Subcutaneous abdominal adipose tissue (tissue), 5 donors: Measurements from ENCODE around the gene DAAM1.

Experiments used
- H3K27ac ChIP-seq: one replicate; pipeline ENCODE4 v1.7.0; 2013; ENCODE audit warnings: low read depth, mild to moderate bottlenecking, inconsistent platforms, low read length, moderate library complexity
- H3K27me3 ChIP-seq, 5 donors: one replicate each; pipeline ENCODE4 v1.7.0; 2013; ENCODE audit warnings: low read length in 5 of 5, inconsistent platforms in 1 of 5; ENCODE audit not compliant: control insufficient read depth in 5 of 5, insufficient read depth in 4 of 5
- H3K36me3 ChIP-seq, 5 donors: one replicate each; pipeline ENCODE4 v1.7.0; 2013; ENCODE audit warnings: low read length in 5 of 5; ENCODE audit not compliant: control insufficient read depth in 5 of 5, insufficient read depth in 5 of 5
- H3K4me1 ChIP-seq, 5 donors: one replicate each; pipeline ENCODE4 v1.7.0; 2013; ENCODE audit warnings: low read length in 5 of 5, mild to moderate bottlenecking in 3 of 5, moderate library complexity in 1 of 5; ENCODE audit not compliant: control insufficient read depth in 5 of 5, insufficient read depth in 5 of 5
- H3K4me3 ChIP-seq, 5 donors: one replicate each; pipeline ENCODE4 v1.7.0; 2013; ENCODE audit warnings: low read length in 5 of 5, low read depth in 1 of 5
- H3K9ac ChIP-seq, 5 donors: one replicate each; pipeline ENCODE4 v1.7.0; 2013; ENCODE audit warnings: low read length in 5 of 5, mild to moderate bottlenecking in 4 of 5, moderate library complexity in 3 of 5
- H3K9me3 ChIP-seq, 5 donors: one replicate each; pipeline ENCODE4 v1.7.0; 2013; ENCODE audit warnings: low read length in 5 of 5; ENCODE audit not compliant: control insufficient read depth in 5 of 5
- donor health status: healthy.
- donor health status: healthy.
- donor health status: healthy.
- donor health status: healthy.
- donor health status: healthy.

DAAM1 gene

GRCh38 chr14:59371771-59372170 is 183.3 kb downstream of the DAAM1 start:
- no peak overlapping the region for H3K4me3 ChIP-seq
- no peaks in the 10 kb centered on the region for H3K9me3 ChIP-seq
- H3K36me3 ChIP-seq: peaks cover 13 to 23% (median 19%) of the 10 kb centered on the region in 5 donors
- H3K4me1 ChIP-seq: peaks cover 0 to 15% (median 12%) of the 10 kb centered on the region in 5 donors
- H3K27ac ChIP-seq: peak overlapping the region; percentile 45
- no peaks in the 10 kb centered on the region for H3K27me3 ChIP-seq
- no peak overlapping the region for H3K9ac ChIP-seq

DNA sequence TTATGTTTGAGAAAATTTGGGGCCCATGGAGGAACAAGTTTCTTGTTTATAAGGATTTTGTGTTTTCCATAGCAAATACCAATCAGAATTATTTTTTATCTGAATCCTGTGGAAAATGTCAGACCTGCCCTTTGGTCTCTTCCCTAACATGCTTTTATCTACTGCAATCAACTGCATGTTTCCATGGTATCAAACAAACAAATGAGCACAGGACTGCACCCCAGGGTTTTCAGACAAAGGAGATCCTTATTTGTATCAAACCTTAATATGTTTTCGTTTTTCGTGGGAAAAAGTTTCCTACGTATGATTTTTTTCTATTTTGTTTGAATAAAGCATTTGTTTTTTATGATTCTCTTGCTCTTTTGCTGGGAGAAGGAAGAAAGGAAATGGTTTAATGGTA is 185.6 kb downstream of the DAAM1 start:
- H3K36me3 ChIP-seq: peaks cover 0 to 5% (median 1%) of the 10 kb centered on the region in 5 donors
- no peak overlapping the region for H3K9ac ChIP-seq
- H3K4me3 ChIP-seq: no peak overlapping the region
- H3K4me1 ChIP-seq: peaks cover 0 to 15% (median 12%) of the 10 kb centered on the region in 5 donors
- no peaks in the 10 kb centered on the region for H3K27me3 ChIP-seq
- no peak overlapping the region for H3K27ac ChIP-seq
- H3K9me3 ChIP-seq: no peaks in the 10 kb centered on the region

DNA sequence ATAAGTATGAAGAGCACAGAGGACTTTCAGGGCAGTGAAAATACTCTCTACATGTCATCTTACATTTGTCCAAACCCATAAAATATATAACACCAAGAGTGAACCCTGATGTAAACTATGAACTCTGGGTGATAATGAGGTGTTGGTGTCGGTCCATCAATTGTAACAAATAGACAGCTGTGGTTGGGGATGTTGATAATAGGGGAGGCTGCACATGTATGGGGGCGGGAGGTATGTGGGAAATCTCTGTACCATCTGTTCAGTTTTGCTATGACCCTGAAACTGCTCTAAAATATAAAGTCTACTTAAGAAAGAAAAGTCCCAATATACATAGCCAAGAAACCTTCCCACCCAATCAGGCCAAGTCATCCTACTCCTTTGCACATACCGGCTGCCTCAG is 188.2 kb downstream of the DAAM1 start:
- no peaks in the 10 kb centered on the region for H3K9me3 ChIP-seq
- H3K4me3 ChIP-seq: no peak overlapping the region
- H3K36me3 ChIP-seq: no peaks in the 10 kb centered on the region
- H3K27ac ChIP-seq: no peak overlapping the region
- H3K9ac ChIP-seq: no peak overlapping the region
- no peaks in the 10 kb centered on the region for H3K27me3 ChIP-seq
- peaks cover 0 to 14% (median 10%) of the 10 kb centered on the region in 5 donors for H3K4me1 ChIP-seq

DNA sequence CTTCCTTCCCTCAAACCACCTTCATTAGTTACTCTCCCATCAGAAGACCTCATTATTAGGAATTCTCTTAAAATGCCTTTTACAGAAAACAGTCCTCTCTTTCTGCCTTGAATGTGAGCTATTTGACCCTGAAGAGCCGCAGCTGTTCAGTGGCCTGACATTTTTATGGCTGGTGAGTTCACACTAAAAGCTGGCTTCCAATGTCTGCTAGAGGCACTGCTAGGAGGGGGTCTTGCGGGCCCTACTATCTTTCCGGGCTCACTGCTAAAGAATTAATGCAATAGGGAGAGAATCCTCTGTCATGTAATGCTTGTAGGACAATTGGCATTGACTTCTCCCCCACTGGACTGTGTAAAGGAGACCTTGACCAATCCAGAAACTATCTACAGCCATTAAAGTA is 189.0 kb downstream of the DAAM1 start:
- no peaks in the 10 kb centered on the region for H3K36me3 ChIP-seq
- no peak overlapping the region for H3K9ac ChIP-seq
- H3K4me1 ChIP-seq: peaks cover 0 to 8% (median 5%) of the 10 kb centered on the region in 5 donors
- no peaks in the 10 kb centered on the region for H3K9me3 ChIP-seq
- H3K27me3 ChIP-seq: no peaks in the 10 kb centered on the region
- H3K4me3 ChIP-seq: no peak overlapping the region
- no peak overlapping the region for H3K27ac ChIP-seq

DNA sequence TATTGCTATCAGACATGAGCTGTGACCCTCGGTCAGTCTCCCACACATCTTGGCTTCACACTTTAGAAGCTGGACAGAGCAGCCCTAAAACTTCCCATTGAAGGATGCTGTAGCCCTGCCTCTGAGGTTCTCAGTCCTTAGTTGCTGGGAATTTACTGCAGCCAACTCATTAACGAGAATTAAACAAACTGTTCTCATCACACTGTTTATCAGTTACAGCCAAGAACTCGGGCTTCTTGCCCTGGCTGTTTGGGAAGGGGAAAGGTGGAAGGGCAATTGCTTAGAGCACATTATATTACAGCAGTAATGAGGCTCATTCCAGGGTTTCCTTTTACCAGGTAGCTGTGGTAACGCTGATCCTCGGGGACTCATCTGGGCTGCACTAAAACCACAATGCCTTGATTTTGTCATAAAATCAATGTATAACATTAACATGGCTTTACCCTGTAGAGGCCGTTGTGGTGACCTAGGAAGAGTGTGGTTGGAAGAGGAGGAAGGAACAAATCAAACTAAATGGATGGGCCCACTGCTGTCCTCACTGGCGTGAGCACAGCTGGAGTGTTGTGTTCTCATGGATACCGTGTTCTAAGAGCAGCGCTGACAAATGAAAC is 189.6 kb downstream of the DAAM1 start:
- Histone ChIP-seq H3K36me3 (no peaks in the 10 kb centered on the region), H3K4me1 (peaks cover 0 to 8% (median 5%) of the 10 kb centered on the region in 5 donors), H3K9me3 (no peaks in the 10 kb centered on the region), H3K9ac (no peak overlapping the region), H3K4me3 (no peak overlapping the region), H3K27me3 (no peaks in the 10 kb centered on the region), H3K27ac (no peak overlapping the region)

- H3K9ac ChIP-seq: no peak overlapping the region
- H3K27ac ChIP-seq: no peak overlapping the region
- H3K9me3 ChIP-seq: no peaks in the 10 kb centered on the region
- H3K4me1 ChIP-seq: no peaks in the 10 kb centered on the region
- H3K4me3 ChIP-seq: no peak overlapping the region
- H3K36me3 ChIP-seq: peaks cover 0 to 2% (median 0%) of the 10 kb centered on the region in 5 donors
- H3K27me3 ChIP-seq: no peaks in the 10 kb centered on the region
These were observed 201.5 kb downstream of the DAAM1 start for GRCh38 chr14:59389936-59390335.

GRCh38 chr14:59391388-59391787 is 202.9 kb downstream of the DAAM1 start:
- Histone ChIP-seq H3K27ac (no peak overlapping the region), H3K4me1 (no peaks in the 10 kb centered on the region), H3K36me3 (peaks cover 0 to 2% (median 0%) of the 10 kb centered on the region in 5 donors), H3K27me3 (no peaks in the 10 kb centered on the region), H3K4me3 (no peak overlapping the region), H3K9me3 (no peaks in the 10 kb centered on the region), H3K9ac (no peak overlapping the region)

GRCh38 chr14:59394268-59394667 is 205.8 kb downstream of the DAAM1 start:
- no peaks in the 10 kb centered on the region for H3K36me3 ChIP-seq
- no peak overlapping the region for H3K9ac ChIP-seq
- no peaks in the 10 kb centered on the region for H3K9me3 ChIP-seq
- H3K27ac ChIP-seq: no peak overlapping the region
- H3K4me3 ChIP-seq: no peak overlapping the region
- no peaks in the 10 kb centered on the region for H3K27me3 ChIP-seq
- no peaks in the 10 kb centered on the region for H3K4me1 ChIP-seq

GRCh38 chr14:59395672-59396071 is 207.2 kb downstream of the DAAM1 start:
- Histone ChIP-seq H3K27ac (no peak overlapping the region), H3K9ac (no peak overlapping the region), H3K27me3 (no peaks in the 10 kb centered on the region), H3K4me1 (no peaks in the 10 kb centered on the region), H3K4me3 (no peak overlapping the region), H3K9me3 (no peaks in the 10 kb centered on the region), H3K36me3 (no peaks in the 10 kb centered on the region)

DNA sequence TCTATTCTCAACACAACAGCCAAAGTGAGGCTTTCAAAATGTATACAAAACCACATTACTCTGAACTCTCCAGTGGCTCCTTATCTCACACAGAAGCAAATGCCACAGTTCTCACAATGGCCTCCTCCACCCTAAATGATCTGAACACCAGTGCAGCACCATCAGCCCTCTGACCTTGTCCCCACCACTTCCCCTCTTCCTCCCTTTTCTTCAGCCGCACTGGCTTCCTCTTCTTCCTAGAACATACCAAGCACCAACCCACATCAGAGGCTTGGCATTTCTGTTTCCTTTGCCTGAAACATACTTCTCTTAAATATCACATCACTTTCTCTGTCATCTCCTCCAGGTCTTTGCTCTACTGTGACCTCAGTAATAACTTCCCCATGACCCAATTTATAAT is 210.4 kb downstream of the DAAM1 start:
- H3K9ac ChIP-seq: no peak overlapping the region
- H3K4me3 ChIP-seq: no peak overlapping the region
- H3K27ac ChIP-seq: no peak overlapping the region
- H3K4me1 ChIP-seq: no peaks in the 10 kb centered on the region
- H3K36me3 ChIP-seq: no peaks in the 10 kb centered on the region
- H3K27me3 ChIP-seq: no peaks in the 10 kb centered on the region
- H3K9me3 ChIP-seq: no peaks in the 10 kb centered on the region
